K562 (cell line): ENCODE results near the gene PRPF39. TPM values are rescaled to one million over a fixed set of nuclear protein-coding genes. Genes with fewer than 3 reads are reported as not detected.

Experiments
- BACH1 ChIP-seq: fragments of 200-800 bp; sonication (Bioruptor generic); IDR thresholded peaks from 2 replicates; pipeline ENCODE4 v1.6.1; 2016; ENCODE audit warnings: missing genetic modification characterization, missing compliant biosample characterization
- FOS ChIP-seq: IDR thresholded peaks from 3 replicates; pipeline ENCODE4 v1.6.1; 2011; ENCODE audit not compliant: insufficient read length; ENCODE audit errors: extremely low read depth
- POLR2G ChIP-seq: fragments of 200-400 bp; formaldehyde crosslinking; IDR thresholded peaks from 2 replicates; pipeline ENCODE4 v1.6.1; 2017; ENCODE audit warnings: low read depth, mild to moderate bottlenecking, antibody characterized with exemption, low read length, moderate library complexity
- RBM14 ChIP-seq: fragments of 200-400 bp; formaldehyde crosslinking; IDR thresholded peaks from 2 replicates; pipeline ENCODE4 v1.6.1; 2018; ENCODE audit warnings: low read depth, mild to moderate bottlenecking, low read length, moderate library complexity, borderline replicate concordance; ENCODE audit not compliant: insufficient read depth
- RFX7 ChIP-seq: fragments of 250-450 bp; sonication (Bioruptor Pico); IDR thresholded peaks from 2 replicates; pipeline ENCODE4 v1.5.1; 2021; ENCODE audit warnings: mild to moderate bottlenecking
- TAF7 ChIP-seq: fragments of 450-650 bp; IDR thresholded peaks from 2 replicates; pipeline ENCODE4 v1.6.1; 2016; ENCODE audit warnings: missing genetic modification characterization, missing compliant biosample characterization
- TEAD1 ChIP-seq, 2 experiments: fragments of 450-650 bp in 1 of 2; sonication (generic) in 1 of 2; formaldehyde crosslinking; IDR thresholded peaks; 2 replicates each; pipeline versions ENCODE4 v1.4.0 to v1.8.0; 2020 to 2022; ENCODE audit warnings: mild to moderate bottlenecking in 2 of 2, missing genetic modification reagents in 1 of 2
- ZFX ChIP-seq: sonication (generic); formaldehyde crosslinking; IDR thresholded peaks from 2 replicates; pipeline ENCODE4 v1.8.0; 2022; ENCODE audit warnings: mild to moderate bottlenecking, missing genetic modification reagents, moderate library complexity
- polyA plus RNA-seq, 8 experiments: library from polyadenylated mRNA; depleted of rRNA in 4 of 8; stranded (reverse) in 5 of 8; unstranded in 3 of 8; fragments of >200 nt; fragmentation: Nextera tagmentation in 2 of 8; fragmentation: Illumina TruSeq in 1 of 8; extraction: Ambion mirVana in 2 of 8; extraction: Trizol in 1 of 8; gene quantifications; 2 replicates each; pipeline versions ENCODE4 v1.2.1 to v1.2.3, GENCODE V29; 2011 to 2014; ENCODE audit warnings: inconsistent platforms in 1 of 8, missing spikeins in 1 of 8
- total RNA-seq, 7 experiments: library from RNA; depleted of rRNA in 6 of 7; stranded (reverse); fragments of >200 nt in 6 of 7; fragmentation: Illumina TruSeq in 2 of 7; extraction: Trizol in 2 of 7; gene quantifications; 2 replicates each; pipeline versions ENCODE4 v1.2.1 to v1.2.3, GENCODE V29; 2011 to 2021; ENCODE audit warnings: low replicate concordance in 1 of 7
- TF ChIP-seq, protein P1 (sequence below): fragments of 200-800 bp; sonication (Bioruptor generic); IDR thresholded peaks from 2 replicates; pipeline ENCODE4 v1.6.1; 2016; ENCODE audit warnings: missing genetic modification characterization, missing compliant biosample characterization
- TF ChIP-seq, protein P2 (sequence below): fragments of 450-650 bp; formaldehyde crosslinking; IDR thresholded peaks from 2 replicates; pipeline ENCODE4 v1.4.0; 2022; ENCODE audit warnings: missing genetic modification characterization
- TF ChIP-seq, protein P3 (sequence below), 3 experiments: fragments of 200-800 bp in 1 of 3; fragments of 250-450 bp in 1 of 3; fragments of 450-650 bp in 1 of 3; sonication (Bioruptor Pico) in 1 of 3; sonication (Bioruptor generic) in 1 of 3; formaldehyde crosslinking in 1 of 3; IDR thresholded peaks; 2 replicates each; pipeline versions ENCODE4 v1.6.1 to v1.8.0; 2016 to 2022; ENCODE audit warnings: mild to moderate bottlenecking in 2 of 3, missing genetic modification characterization in 2 of 3, missing compliant biosample characterization in 1 of 3, moderate library complexity in 1 of 3
- TF ChIP-seq, protein P4 (sequence below): IDR thresholded peaks from 2 replicates; pipeline ENCODE4 v1.6.1; 2016; ENCODE audit warnings: missing genetic modification characterization, missing compliant biosample characterization
- TF ChIP-seq, protein P5 (sequence below): fragments of 250-450 bp; sonication (Bioruptor Pico); IDR thresholded peaks from 2 replicates; pipeline ENCODE4 v1.8.0; 2021; ENCODE audit warnings: moderate library complexity, mild to moderate bottlenecking, inconsistent platforms

The PRPF39 gene
- total and polyA plus RNA-seq, 9 of the 15 experiments (the other 6 are each of a cell fraction or from before 2014, with no cell fraction given): 13.3 to 50.4 (median 24.8) TPM

DNA sequence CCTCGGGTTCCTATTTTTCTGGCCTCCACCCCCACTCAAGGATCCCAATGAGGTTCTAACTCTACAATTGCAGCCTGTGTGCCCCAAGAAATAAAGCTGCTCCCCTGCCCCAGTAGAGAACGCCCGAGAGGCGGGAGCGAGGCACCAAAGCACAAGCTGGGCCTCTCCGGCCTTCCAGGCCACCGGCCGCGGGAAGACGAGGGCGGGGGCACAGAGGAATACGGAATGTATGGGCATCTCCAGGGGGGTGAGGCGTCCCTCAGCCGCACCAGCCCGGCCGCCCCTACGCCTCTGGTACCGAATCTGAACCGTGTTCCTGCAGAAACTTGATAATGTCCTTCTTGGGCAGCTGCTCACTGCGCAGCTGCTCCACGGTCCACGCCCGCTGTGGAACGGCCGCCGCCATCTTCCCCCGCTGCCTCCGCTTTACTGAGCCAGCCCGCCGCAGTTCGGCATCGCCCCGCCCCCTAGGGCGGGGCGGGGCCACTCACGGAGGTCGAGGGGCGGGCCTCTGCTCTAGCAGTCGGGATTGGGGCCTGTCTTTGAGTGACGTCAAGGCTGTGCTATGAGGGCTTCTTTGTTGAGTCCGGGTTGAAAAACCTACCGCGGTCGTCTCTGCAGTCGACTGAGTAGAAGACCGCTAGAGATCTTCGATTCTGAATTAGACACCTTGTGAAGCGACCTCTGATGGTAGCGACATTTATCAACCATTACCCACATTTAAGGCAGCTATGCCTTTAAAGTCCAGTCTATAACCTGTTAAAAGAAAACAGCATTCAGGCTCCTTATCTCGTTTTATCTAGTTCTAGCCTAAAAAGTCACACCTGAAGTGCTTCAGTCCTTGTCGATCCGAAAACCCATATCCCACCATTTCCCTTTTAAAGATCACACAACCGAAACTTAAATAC, 50.4 kb downstream of the PRPF39 start, which contains the start of gene FKBP3 (continued):
- peak; percentile 93 for TF ChIP-seq ZFX (CRISPR knock-in tag)
- peak; percentile 39 to 73; a peak in 2 of 4 replicates for TF ChIP-seq TEAD1 (CRISPR knock-in tag; IDR thresholded peaks at IDR 0.05)
- no peak for TF ChIP-seq RBM14
- TF ChIP-seq, protein P1, sequence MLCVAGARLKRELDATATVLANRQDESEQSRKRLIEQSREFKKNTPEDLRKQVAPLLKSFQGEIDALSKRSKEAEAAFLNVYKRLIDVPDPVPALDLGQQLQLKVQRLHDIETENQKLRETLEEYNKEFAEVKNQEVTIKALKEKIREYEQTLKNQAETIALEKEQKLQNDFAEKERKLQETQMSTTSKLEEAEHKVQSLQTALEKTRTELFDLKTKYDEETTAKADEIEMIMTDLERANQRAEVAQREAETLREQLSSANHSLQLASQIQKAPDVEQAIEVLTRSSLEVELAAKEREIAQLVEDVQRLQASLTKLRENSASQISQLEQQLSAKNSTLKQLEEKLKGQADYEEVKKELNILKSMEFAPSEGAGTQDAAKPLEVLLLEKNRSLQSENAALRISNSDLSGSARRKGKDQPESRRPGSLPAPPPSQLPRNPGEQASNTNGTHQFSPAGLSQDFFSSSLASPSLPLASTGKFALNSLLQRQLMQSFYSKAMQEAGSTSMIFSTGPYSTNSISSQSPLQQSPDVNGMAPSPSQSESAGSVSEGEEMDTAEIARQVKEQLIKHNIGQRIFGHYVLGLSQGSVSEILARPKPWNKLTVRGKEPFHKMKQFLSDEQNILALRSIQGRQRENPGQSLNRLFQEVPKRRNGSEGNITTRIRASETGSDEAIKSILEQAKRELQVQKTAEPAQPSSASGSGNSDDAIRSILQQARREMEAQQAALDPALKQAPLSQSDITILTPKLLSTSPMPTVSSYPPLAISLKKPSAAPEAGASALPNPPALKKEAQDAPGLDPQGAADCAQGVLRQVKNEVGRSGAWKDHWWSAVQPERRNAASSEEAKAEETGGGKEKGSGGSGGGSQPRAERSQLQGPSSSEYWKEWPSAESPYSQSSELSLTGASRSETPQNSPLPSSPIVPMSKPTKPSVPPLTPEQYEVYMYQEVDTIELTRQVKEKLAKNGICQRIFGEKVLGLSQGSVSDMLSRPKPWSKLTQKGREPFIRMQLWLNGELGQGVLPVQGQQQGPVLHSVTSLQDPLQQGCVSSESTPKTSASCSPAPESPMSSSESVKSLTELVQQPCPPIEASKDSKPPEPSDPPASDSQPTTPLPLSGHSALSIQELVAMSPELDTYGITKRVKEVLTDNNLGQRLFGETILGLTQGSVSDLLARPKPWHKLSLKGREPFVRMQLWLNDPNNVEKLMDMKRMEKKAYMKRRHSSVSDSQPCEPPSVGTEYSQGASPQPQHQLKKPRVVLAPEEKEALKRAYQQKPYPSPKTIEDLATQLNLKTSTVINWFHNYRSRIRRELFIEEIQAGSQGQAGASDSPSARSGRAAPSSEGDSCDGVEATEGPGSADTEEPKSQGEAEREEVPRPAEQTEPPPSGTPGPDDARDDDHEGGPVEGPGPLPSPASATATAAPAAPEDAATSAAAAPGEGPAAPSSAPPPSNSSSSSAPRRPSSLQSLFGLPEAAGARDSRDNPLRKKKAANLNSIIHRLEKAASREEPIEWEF (CRISPR knock-in tag): no peak
- no peak for TF ChIP-seq RFX7 (CRISPR knock-in tag)
- TF ChIP-seq, protein P2, sequence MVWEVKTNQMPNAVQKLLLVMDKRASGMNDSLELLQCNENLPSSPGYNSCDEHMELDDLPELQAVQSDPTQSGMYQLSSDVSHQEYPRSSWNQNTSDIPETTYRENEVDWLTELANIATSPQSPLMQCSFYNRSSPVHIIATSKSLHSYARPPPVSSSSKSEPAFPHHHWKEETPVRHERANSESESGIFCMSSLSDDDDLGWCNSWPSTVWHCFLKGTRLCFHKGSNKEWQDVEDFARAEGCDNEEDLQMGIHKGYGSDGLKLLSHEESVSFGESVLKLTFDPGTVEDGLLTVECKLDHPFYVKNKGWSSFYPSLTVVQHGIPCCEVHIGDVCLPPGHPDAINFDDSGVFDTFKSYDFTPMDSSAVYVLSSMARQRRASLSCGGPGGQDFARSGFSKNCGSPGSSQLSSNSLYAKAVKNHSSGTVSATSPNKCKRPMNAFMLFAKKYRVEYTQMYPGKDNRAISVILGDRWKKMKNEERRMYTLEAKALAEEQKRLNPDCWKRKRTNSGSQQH: no peak
- peak; percentile 72 for TF ChIP-seq FOS
- no peak for TF ChIP-seq BACH1 (tag)
- peak; percentile 91 for TF ChIP-seq POLR2G
- TF ChIP-seq TAF7 (tag): no peak
- TF ChIP-seq, protein P3, sequence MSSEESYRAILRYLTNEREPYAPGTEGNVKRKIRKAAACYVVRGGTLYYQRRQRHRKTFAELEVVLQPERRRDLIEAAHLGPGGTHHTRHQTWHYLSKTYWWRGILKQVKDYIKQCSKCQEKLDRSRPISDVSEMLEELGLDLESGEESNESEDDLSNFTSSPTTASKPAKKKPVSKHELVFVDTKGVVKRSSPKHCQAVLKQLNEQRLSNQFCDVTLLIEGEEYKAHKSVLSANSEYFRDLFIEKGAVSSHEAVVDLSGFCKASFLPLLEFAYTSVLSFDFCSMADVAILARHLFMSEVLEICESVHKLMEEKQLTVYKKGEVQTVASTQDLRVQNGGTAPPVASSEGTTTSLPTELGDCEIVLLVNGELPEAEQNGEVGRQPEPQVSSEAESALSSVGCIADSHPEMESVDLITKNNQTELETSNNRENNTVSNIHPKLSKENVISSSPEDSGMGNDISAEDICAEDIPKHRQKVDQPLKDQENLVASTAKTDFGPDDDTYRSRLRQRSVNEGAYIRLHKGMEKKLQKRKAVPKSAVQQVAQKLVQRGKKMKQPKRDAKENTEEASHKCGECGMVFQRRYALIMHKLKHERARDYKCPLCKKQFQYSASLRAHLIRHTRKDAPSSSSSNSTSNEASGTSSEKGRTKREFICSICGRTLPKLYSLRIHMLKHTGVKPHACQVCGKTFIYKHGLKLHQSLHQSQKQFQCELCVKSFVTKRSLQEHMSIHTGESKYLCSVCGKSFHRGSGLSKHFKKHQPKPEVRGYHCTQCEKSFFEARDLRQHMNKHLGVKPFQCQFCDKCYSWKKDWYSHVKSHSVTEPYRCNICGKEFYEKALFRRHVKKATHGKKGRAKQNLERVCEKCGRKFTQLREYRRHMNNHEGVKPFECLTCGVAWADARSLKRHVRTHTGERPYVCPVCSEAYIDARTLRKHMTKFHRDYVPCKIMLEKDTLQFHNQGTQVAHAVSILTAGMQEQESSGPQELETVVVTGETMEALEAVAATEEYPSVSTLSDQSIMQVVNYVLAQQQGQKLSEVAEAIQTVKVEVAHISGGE (CRISPR knock-in tag; IDR thresholded peaks at IDR 0.05): peak; percentile 54 to 94 (median 79); a peak in 5 of 6 replicates
- TF ChIP-seq, protein P4, sequence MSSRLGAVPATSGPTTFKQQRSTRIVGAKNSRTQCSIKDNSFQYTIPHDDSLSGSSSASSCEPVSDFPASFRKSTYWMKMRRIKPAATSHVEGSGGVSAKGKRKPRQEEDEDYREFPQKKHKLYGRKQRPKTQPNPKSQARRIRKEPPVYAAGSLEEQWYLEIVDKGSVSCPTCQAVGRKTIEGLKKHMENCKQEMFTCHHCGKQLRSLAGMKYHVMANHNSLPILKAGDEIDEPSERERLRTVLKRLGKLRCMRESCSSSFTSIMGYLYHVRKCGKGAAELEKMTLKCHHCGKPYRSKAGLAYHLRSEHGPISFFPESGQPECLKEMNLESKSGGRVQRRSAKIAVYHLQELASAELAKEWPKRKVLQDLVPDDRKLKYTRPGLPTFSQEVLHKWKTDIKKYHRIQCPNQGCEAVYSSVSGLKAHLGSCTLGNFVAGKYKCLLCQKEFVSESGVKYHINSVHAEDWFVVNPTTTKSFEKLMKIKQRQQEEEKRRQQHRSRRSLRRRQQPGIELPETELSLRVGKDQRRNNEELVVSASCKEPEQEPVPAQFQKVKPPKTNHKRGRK: no peak
- TF ChIP-seq, protein P5, sequence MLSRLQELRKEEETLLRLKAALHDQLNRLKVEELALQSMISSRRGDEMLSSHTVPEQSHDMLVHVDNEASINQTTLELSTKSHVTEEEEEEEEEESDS: no peak
